ENCODE results near the gene CAMK1D. TPM values are rescaled to one million over a fixed set of nuclear protein-coding genes. Genes with fewer than 3 reads are reported as not detected.

The CAMK1D gene
- total RNA-seq, 3 donors from 2014 or later, result 20.6 to 48.5 (median 32.8) TPM

- no peak for ATAC-seq
- no peaks in the 10 kb centered on the region for H3K36me3 ChIP-seq (ENCODE audit: low read depth)
- TF ChIP-seq CTCF (IDR thresholded peaks at IDR 0.05), result no peak
- H3K4me1 ChIP-seq (ENCODE audit: low read depth), result no peaks in the 10 kb centered on the region
- H3K9me3 ChIP-seq, result no peaks in the 10 kb centered on the region
- DNase-seq, result no peak
- intact Hi-C loops (cut with DNase I, micrococcal nuclease), result no loop called here
- no peak overlapping the region for H3K4me3 ChIP-seq
These were observed 484.1 kb downstream of the CAMK1D start for GRCh38 chr10:12833451-12833850.

GRCh38 chr10:12834116-12834665, 484.8 kb downstream of the CAMK1D start:
- no peak for TF ChIP-seq CTCF (IDR thresholded peaks at IDR 0.05)
- ATAC-seq (no peak), DNase-seq (no peak)
- H3K4me3 ChIP-seq, result no peak overlapping the region
- no peaks in the 10 kb centered on the region for H3K4me1 ChIP-seq (ENCODE audit: low read depth)
- H3K9me3 ChIP-seq, result no peaks in the 10 kb centered on the region
- intact Hi-C loops (cut with DNase I, micrococcal nuclease), result no loop called here
- H3K36me3 ChIP-seq (ENCODE audit: low read depth), result no peaks in the 10 kb centered on the region

- Histone ChIP-seq H3K36me3 (ENCODE audit: low read depth) (no peaks in the 10 kb centered on the region), H3K9me3 (no peaks in the 10 kb centered on the region), H3K4me1 (ENCODE audit: low read depth) (no peaks in the 10 kb centered on the region), H3K4me3 (no peak overlapping the region)
- intact Hi-C loops (cut with DNase I, micrococcal nuclease), result no loop called here
- no peak for TF ChIP-seq CTCF (IDR thresholded peaks at IDR 0.05)
- ATAC-seq (no peak), DNase-seq (no peak)
These were observed 485.4 kb downstream of the CAMK1D start for GRCh38 chr10:12834721-12835120.

GRCh38 chr10:12835709-12836108, 486.4 kb downstream of the CAMK1D start:
- Histone ChIP-seq H3K9me3 (no peaks in the 10 kb centered on the region), H3K4me3 (no peak overlapping the region), H3K36me3 (ENCODE audit: low read depth) (no peaks in the 10 kb centered on the region), H3K4me1 (ENCODE audit: low read depth) (no peaks in the 10 kb centered on the region)
- DNase-seq (no peak), ATAC-seq (no peak)
- TF ChIP-seq CTCF (IDR thresholded peaks at IDR 0.05), result no peak
- intact Hi-C loops (cut with DNase I, micrococcal nuclease), result no loop called here

- intact Hi-C loops (cut with DNase I, micrococcal nuclease), result no loop called here
- Histone ChIP-seq H3K36me3 (ENCODE audit: low read depth) (no peaks in the 10 kb centered on the region), H3K4me3 (no peak overlapping the region), H3K4me1 (ENCODE audit: low read depth) (no peaks in the 10 kb centered on the region), H3K9me3 (no peaks in the 10 kb centered on the region)
- ATAC-seq (no peak), DNase-seq (no peak)
- TF ChIP-seq CTCF (IDR thresholded peaks at IDR 0.05), result no peak
These were observed 489.0 kb downstream of the CAMK1D start for GRCh38 chr10:12838366-12838765.

Data from mucosa of descending colon (tissue), 3 donors.